ENCODE data around the gene DNM2. TPM values are rescaled to one million over a fixed set of nuclear protein-coding genes. Genes with fewer than 3 reads are reported as not detected.
A peak's percentile ranks its signal among the peaks of the same experiment; 100 is the strongest.

The DNM2 gene
- total RNA-seq, 4 donors from 2014 or later = 353 to 827 (median 464) TPM

GRCh38 chr19:10805758-10806247 lies 87.9 kb downstream of the DNM2 start:
- Histone ChIP-seq H3K9me3 (no peaks in the 10 kb centered on the region), H3K27ac (no peak overlapping the region), H3K27me3 (no peaks in the 10 kb centered on the region), H3K4me3 (no peak overlapping the region), H3K4me1 (no peaks in the 10 kb centered on the region), H3K36me3 (peaks cover 0 to 97% (median 0%) of the 10 kb centered on the region in 3 donors)
- no peak for DNase-seq
- no peak for TF ChIP-seq CTCF (IDR thresholded peaks at IDR 0.05)
- TF ChIP-seq POLR2A (IDR thresholded peaks at IDR 0.05) = no peak

GRCh38 chr19:10808937-10809649 lies 91.2 kb downstream of the DNM2 start:
- TF ChIP-seq CTCF (IDR thresholded peaks at IDR 0.05) = no peak
- TF ChIP-seq POLR2A (IDR thresholded peaks at IDR 0.05) = no peak
- Histone ChIP-seq H3K36me3 (peaks cover 0 to 100% (median 0%) of the 10 kb centered on the region in 3 donors), H3K9me3 (no peaks in the 10 kb centered on the region), H3K27me3 (no peaks in the 10 kb centered on the region), H3K4me1 (no peaks in the 10 kb centered on the region), H3K4me3 (no peak overlapping the region), H3K27ac (peak overlapping the region in 1 of 4 donors; percentile 5)
- DNase-seq = peak in 1 of 3 donors; percentile 59

GRCh38 chr19:10809651-10810285 lies 91.9 kb downstream of the DNM2 start:
- Histone ChIP-seq H3K9me3 (no peaks in the 10 kb centered on the region), H3K27ac (peak overlapping the region in 1 of 4 donors; percentile 5), H3K27me3 (no peaks in the 10 kb centered on the region), H3K4me3 (no peak overlapping the region), H3K36me3 (peaks cover 0 to 98% (median 0%) of the 10 kb centered on the region in 3 donors), H3K4me1 (no peaks in the 10 kb centered on the region)
- TF ChIP-seq POLR2A (IDR thresholded peaks at IDR 0.05) (no peak), CTCF (IDR thresholded peaks at IDR 0.05) (no peak)
- DNase-seq = no peak

- DNase-seq = no peak
- Histone ChIP-seq H3K36me3 (peaks cover 0 to 98% (median 0%) of the 10 kb centered on the region in 3 donors), H3K4me1 (no peaks in the 10 kb centered on the region), H3K27me3 (no peaks in the 10 kb centered on the region), H3K4me3 (no peak overlapping the region), H3K9me3 (no peaks in the 10 kb centered on the region), H3K27ac (no peak overlapping the region)
- TF ChIP-seq CTCF (IDR thresholded peaks at IDR 0.05) = no peak
- no peak for TF ChIP-seq POLR2A (IDR thresholded peaks at IDR 0.05)
These were observed 93.7 kb downstream of the DNM2 start for GRCh38 chr19:10811391-10812111.

- Histone ChIP-seq H3K36me3 (peaks cover 0 to 98% (median 0%) of the 10 kb centered on the region in 3 donors), H3K27ac (no peak overlapping the region), H3K27me3 (no peaks in the 10 kb centered on the region), H3K4me3 (no peak overlapping the region), H3K4me1 (no peaks in the 10 kb centered on the region), H3K9me3 (no peaks in the 10 kb centered on the region)
- DNase-seq = no peak
- TF ChIP-seq POLR2A (IDR thresholded peaks at IDR 0.05) (no peak), CTCF (IDR thresholded peaks at IDR 0.05) (no peak)
These were observed 94.3 kb downstream of the DNM2 start for GRCh38 chr19:10812196-10812595.

Measured in Peyer's patch (tissue), 4 donors.